Mesothelial cell of epicardium (in vitro differentiated cells): ENCODE results near the gene DGKD. TPM values are rescaled to one million over a fixed set of nuclear protein-coding genes. Genes with fewer than 3 reads are reported as not detected.

Source experiments
- DNase-seq, 2 experiments: peaks; one replicate each; pipeline ENCODE4 v3.0.0; 2021; ENCODE audit warnings: low spot score in 2 of 2; ENCODE audit not compliant: unreplicated experiment in 2 of 2
- H3K27ac Mint-ChIP-seq: 2 replicates; pipeline ENCODE4 v1.8.0; 2021; ENCODE audit warnings: mixed read lengths
- H3K27me3 Mint-ChIP-seq: 2 replicates; pipeline ENCODE4 v1.8.0; 2021; ENCODE audit warnings: low read depth, mixed read lengths
- H3K36me3 Mint-ChIP-seq: 2 replicates; pipeline ENCODE4 v1.8.0; 2021; ENCODE audit warnings: mixed read lengths
- H3K4me1 Mint-ChIP-seq: 2 replicates; pipeline ENCODE4 v1.8.0; 2021; ENCODE audit warnings: mixed read lengths
- H3K4me3 Mint-ChIP-seq: 2 replicates; pipeline ENCODE4 v1.8.0; 2021; ENCODE audit warnings: mild to moderate bottlenecking, moderate library complexity, mixed read lengths
- H3K9me3 Mint-ChIP-seq: 2 replicates; pipeline ENCODE4 v1.8.0; 2021; ENCODE audit warnings: mixed read lengths
- total RNA-seq: library from RNA; stranded (reverse); gene quantifications from 3 replicates; pipeline ENCODE4 v1.2.1, GENCODE V29; 2021
- TF ChIP-seq, protein P1 (sequence below): fragments of 200-600 bp; sonication (generic); IDR thresholded peaks from one replicate; pipeline ENCODE4 v1.5.0; 2021; ENCODE audit warnings: antibody characterized with exemption; ENCODE audit not compliant: unreplicated experiment

Gene DGKD
- total RNA-seq, 1 donor from 2014 or later, result 64.5 TPM

DNA sequence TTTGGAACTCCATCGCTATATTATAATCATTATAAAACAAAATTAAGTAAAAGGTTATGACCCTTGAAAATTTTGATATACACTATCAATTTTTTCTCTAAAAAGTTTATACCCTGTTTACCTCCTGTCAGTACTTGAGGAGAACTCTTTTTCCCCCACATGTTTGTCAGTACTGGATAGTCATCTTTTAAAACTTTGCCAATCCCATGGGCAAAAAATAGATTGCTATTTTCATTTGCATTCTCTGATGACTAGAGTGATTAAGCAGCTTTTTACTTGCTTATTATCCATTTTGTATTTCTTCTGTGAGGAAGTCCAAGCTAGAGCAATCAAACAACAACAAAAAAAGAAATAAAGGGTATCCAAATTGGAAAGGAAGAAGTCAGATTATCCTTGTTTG, 76.4 kb downstream of the DGKD start:
- H3K4me3 Mint-ChIP-seq, result no peak overlapping the region

GRCh38 chr2:233433029-233433428, 78.7 kb downstream of the DGKD start:
- H3K27me3 Mint-ChIP-seq, result no peaks in the 10 kb centered on the region
- no peak overlapping the region for H3K4me3 Mint-ChIP-seq
- no peak overlapping the region for H3K27ac Mint-ChIP-seq
- no peak for DNase-seq
- peaks cover 2% of the 10 kb centered on the region for H3K36me3 Mint-ChIP-seq
- peaks cover 3% of the 10 kb centered on the region for H3K9me3 Mint-ChIP-seq
- TF ChIP-seq, protein P1, sequence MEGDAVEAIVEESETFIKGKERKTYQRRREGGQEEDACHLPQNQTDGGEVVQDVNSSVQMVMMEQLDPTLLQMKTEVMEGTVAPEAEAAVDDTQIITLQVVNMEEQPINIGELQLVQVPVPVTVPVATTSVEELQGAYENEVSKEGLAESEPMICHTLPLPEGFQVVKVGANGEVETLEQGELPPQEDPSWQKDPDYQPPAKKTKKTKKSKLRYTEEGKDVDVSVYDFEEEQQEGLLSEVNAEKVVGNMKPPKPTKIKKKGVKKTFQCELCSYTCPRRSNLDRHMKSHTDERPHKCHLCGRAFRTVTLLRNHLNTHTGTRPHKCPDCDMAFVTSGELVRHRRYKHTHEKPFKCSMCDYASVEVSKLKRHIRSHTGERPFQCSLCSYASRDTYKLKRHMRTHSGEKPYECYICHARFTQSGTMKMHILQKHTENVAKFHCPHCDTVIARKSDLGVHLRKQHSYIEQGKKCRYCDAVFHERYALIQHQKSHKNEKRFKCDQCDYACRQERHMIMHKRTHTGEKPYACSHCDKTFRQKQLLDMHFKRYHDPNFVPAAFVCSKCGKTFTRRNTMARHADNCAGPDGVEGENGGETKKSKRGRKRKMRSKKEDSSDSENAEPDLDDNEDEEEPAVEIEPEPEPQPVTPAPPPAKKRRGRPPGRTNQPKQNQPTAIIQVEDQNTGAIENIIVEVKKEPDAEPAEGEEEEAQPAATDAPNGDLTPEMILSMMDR, result no peak
- peaks cover 1% of the 10 kb centered on the region for H3K4me1 Mint-ChIP-seq

More for the DNA sequence above, 76.4 kb downstream of the DGKD start:
- H3K4me1 Mint-ChIP-seq, result peaks cover 1% of the 10 kb centered on the region
- TF ChIP-seq, protein P1, result no peak
- H3K27ac Mint-ChIP-seq, result no peak overlapping the region
- no peak for DNase-seq
- peaks cover 7% of the 10 kb centered on the region for H3K9me3 Mint-ChIP-seq
- peaks cover 3% of the 10 kb centered on the region for H3K36me3 Mint-ChIP-seq
- H3K27me3 Mint-ChIP-seq, result no peaks in the 10 kb centered on the region

GRCh38 chr2:233433794-233434193, 79.5 kb downstream of the DGKD start:
- Mint-ChIP-seq H3K27me3 (no peaks in the 10 kb centered on the region), H3K27ac (no peak overlapping the region), H3K9me3 (peaks cover 3% of the 10 kb centered on the region), H3K4me3 (no peak overlapping the region), H3K4me1 (peaks cover 1% of the 10 kb centered on the region), H3K36me3 (peaks cover 4% of the 10 kb centered on the region)
- DNase-seq, result no peak
- TF ChIP-seq, protein P1, result no peak

DNA sequence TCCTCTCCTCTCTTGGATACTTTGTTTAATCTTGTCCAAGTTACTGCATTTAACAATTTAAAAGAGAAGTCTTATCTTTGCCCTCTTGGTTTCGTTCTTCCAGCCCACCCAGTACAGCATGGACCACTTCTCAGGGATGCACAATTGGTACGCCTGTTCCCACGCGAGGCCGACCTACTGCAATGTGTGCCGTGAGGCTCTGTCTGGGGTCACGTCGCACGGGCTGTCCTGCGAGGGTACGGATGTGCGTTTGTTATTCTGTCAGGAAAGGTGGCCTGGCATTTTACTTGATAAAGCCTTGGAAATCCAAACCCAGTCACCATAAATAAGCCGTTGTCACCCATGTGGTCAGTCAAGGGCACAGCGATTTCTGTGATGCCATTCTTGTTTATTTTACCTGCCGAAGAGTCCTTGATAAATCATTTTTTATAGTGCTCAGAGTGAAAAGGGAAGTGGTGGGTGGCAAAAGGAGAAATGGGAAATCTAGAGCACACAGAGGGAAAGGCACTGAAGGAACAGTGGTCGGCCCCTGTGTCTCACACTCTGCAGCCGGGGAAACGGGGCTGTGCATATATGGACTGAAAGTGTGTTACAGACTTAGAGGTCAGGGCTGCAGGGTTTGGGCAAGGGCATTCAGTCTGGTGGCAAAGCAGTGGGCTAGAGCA, 80.5 kb downstream of the DGKD start:
- peaks cover 1% of the 10 kb centered on the region for H3K4me1 Mint-ChIP-seq
- TF ChIP-seq, protein P1, result no peak
- no peaks in the 10 kb centered on the region for H3K27me3 Mint-ChIP-seq
- H3K36me3 Mint-ChIP-seq, result peaks cover 7% of the 10 kb centered on the region
- no peak for DNase-seq
- peaks cover 3% of the 10 kb centered on the region for H3K9me3 Mint-ChIP-seq
- no peak overlapping the region for H3K27ac Mint-ChIP-seq
- no peak overlapping the region for H3K4me3 Mint-ChIP-seq

GRCh38 chr2:233435436-233436190, 81.3 kb downstream of the DGKD start:
- Mint-ChIP-seq H3K4me3 (no peak overlapping the region), H3K27ac (no peak overlapping the region), H3K9me3 (peaks cover 3% of the 10 kb centered on the region), H3K36me3 (peaks cover 7% of the 10 kb centered on the region), H3K4me1 (peaks cover 1% of the 10 kb centered on the region), H3K27me3 (no peaks in the 10 kb centered on the region)
- DNase-seq, result no peak
- TF ChIP-seq, protein P1, result no peak
